K562 (cell line): ENCODE measurements around the gene MATK. TPM values are rescaled to one million over a fixed set of nuclear protein-coding genes. Genes with fewer than 3 reads are reported as not detected.
A peak's percentile ranks its signal among the peaks of the same experiment; 100 is the strongest.

Experiments used
- ASH1L ChIP-seq: fragments of 450-650 bp; IDR thresholded peaks from 2 replicates; pipeline ENCODE4 v1.6.1; 2018; ENCODE audit warnings: borderline replicate concordance, mild to moderate bottlenecking, low read depth; ENCODE audit not compliant: partially characterized antibody
- ATF7 ChIP-seq: fragments of 450-650 bp; IDR thresholded peaks from 2 replicates; pipeline ENCODE4 v1.7.1; 2014; ENCODE audit warnings: mild to moderate bottlenecking, moderate library complexity
- BCOR ChIP-seq: fragments of 450-650 bp; IDR thresholded peaks from 2 replicates; pipeline ENCODE4 v1.6.1; 2016
- CREB1 ChIP-seq, 2 experiments: sonication (generic) in 1 of 2; formaldehyde crosslinking in 1 of 2; IDR thresholded peaks; 2 replicates each; pipeline versions ENCODE4 v1.6.1 to v1.8.0; 2012 to 2022; ENCODE audit warnings: inconsistent platforms in 1 of 2, mild to moderate bottlenecking in 1 of 2, missing genetic modification reagents in 1 of 2, moderate library complexity in 1 of 2
- CREM ChIP-seq: IDR thresholded peaks from 2 replicates; pipeline ENCODE4 v1.6.1; 2014; ENCODE audit warnings: antibody characterized with exemption, low read depth
- DMBX1 ChIP-seq: fragments of 250-450 bp; sonication (Bioruptor Pico); IDR thresholded peaks from 2 replicates; pipeline ENCODE4 v1.8.0; 2022; ENCODE audit warnings: inconsistent platforms, mild to moderate bottlenecking, moderate library complexity, borderline replicate concordance
- EP400 ChIP-seq: fragments of 450-650 bp; IDR thresholded peaks from 2 replicates; pipeline ENCODE4 v1.6.1; 2017; ENCODE audit warnings: antibody characterized with exemption, mild to moderate bottlenecking, moderate library complexity
- FOXP1 ChIP-seq: sonication (generic); formaldehyde crosslinking; IDR thresholded peaks from 2 replicates; pipeline ENCODE4 v1.8.0; 2022; ENCODE audit warnings: mild to moderate bottlenecking, missing genetic modification reagents
- HDAC6 ChIP-seq: IDR thresholded peaks from 2 replicates; pipeline ENCODE4 v1.6.1; 2012; ENCODE audit warnings: low read depth, mild to moderate bottlenecking, control low read depth, inconsistent platforms, low read length, moderate library complexity
- KLF1 ChIP-seq: fragments of 450-650 bp; IDR thresholded peaks from 2 replicates; pipeline ENCODE4 v1.6.1; 2016; ENCODE audit warnings: missing genetic modification characterization, missing compliant biosample characterization
- KLF6 ChIP-seq: fragments of 250-450 bp; sonication (Bioruptor Pico); IDR thresholded peaks from 2 replicates; pipeline ENCODE4 v1.4.0; 2020; ENCODE audit warnings: mild to moderate bottlenecking, moderate library complexity, borderline replicate concordance
- L3MBTL2 ChIP-seq: fragments of 450-650 bp; IDR thresholded peaks from 2 replicates; pipeline ENCODE4 v1.6.1; 2016; ENCODE audit warnings: mild to moderate bottlenecking, moderate library complexity
- MAFF ChIP-seq: IDR thresholded peaks from 2 replicates; pipeline ENCODE4 v1.6.1; 2012; ENCODE audit warnings: low read length, improper control_type of control experiment
- MBD2 ChIP-seq: sonication (generic); IDR thresholded peaks from 2 replicates; pipeline ENCODE4 v1.6.1; 2016; ENCODE audit warnings: low read depth, borderline replicate concordance
- MEF2A ChIP-seq: IDR thresholded peaks from 2 replicates; pipeline ENCODE4 v1.6.1; 2011; ENCODE audit warnings: low read depth, mild to moderate bottlenecking, low read length, moderate library complexity; ENCODE audit not compliant: control insufficient read depth
- MTA3 ChIP-seq: fragments of 450-650 bp; formaldehyde crosslinking; IDR thresholded peaks from 2 replicates; pipeline ENCODE4 v1.6.1; 2017; ENCODE audit warnings: mild to moderate bottlenecking, borderline replicate concordance
- NCOA1 ChIP-seq: fragments of 450-650 bp; IDR thresholded peaks from 2 replicates; pipeline ENCODE4 v1.6.1; 2016; ENCODE audit warnings: low read depth
- NR1H2 ChIP-seq: sonication (generic); formaldehyde crosslinking; IDR thresholded peaks from 2 replicates; pipeline ENCODE4 v1.4.0; 2020; ENCODE audit warnings: mild to moderate bottlenecking, missing genetic modification reagents
- NRF1 ChIP-seq, 2 experiments: fragments of 450-650 bp; IDR thresholded peaks in 1 of 2; conservative IDR thresholded peaks in 1 of 2; 2 replicates each; pipeline ENCODE4 v1.6.1; 2014; ENCODE audit warnings: mild to moderate bottlenecking in 2 of 2
- POLR2G ChIP-seq: fragments of 200-400 bp; formaldehyde crosslinking; IDR thresholded peaks from 2 replicates; pipeline ENCODE4 v1.6.1; 2017; ENCODE audit warnings: low read depth, mild to moderate bottlenecking, antibody characterized with exemption, low read length, moderate library complexity
- POLR3G ChIP-seq: IDR thresholded peaks from 2 replicates; pipeline ENCODE4 v1.6.1; 2011; ENCODE audit not compliant: insufficient read length, insufficient replicate concordance; ENCODE audit errors: extremely low read depth
- PREB ChIP-seq: sonication (generic); formaldehyde crosslinking; IDR thresholded peaks from 2 replicates; pipeline ENCODE4 v1.8.1; 2023; ENCODE audit warnings: mild to moderate bottlenecking, missing genetic modification reagents
- RBM25 ChIP-seq: fragments of 200-400 bp; formaldehyde crosslinking; IDR thresholded peaks from 2 replicates; pipeline ENCODE4 v1.6.1; 2018; ENCODE audit warnings: low read length, low read depth, moderate library complexity; ENCODE audit not compliant: severe bottlenecking
- TARDBP ChIP-seq: fragments of 450-650 bp; IDR thresholded peaks from 2 replicates; pipeline ENCODE4 v1.6.1; 2016
- TEAD1 ChIP-seq, 2 experiments: fragments of 450-650 bp in 1 of 2; sonication (generic) in 1 of 2; formaldehyde crosslinking; IDR thresholded peaks; 2 replicates each; pipeline versions ENCODE4 v1.4.0 to v1.8.0; 2020 to 2022; ENCODE audit warnings: mild to moderate bottlenecking in 2 of 2, missing genetic modification reagents in 1 of 2
- TRIM24 ChIP-seq, 2 experiments: fragments of 450-650 bp; IDR thresholded peaks; 2 replicates each; pipeline ENCODE4 v1.6.1; 2016
- XRCC5 ChIP-seq: fragments of 200-400 bp; formaldehyde crosslinking; IDR thresholded peaks from 2 replicates; pipeline ENCODE4 v1.6.1; 2017; ENCODE audit warnings: low read depth, mild to moderate bottlenecking, low read length
- ZNF146 ChIP-seq: IDR thresholded peaks from one replicate; pipeline ENCODE4 v1.6.1; 2018; ENCODE audit warnings: missing compliant biosample characterization; ENCODE audit not compliant: unreplicated experiment
- ZNF57 ChIP-seq: fragments of 450-650 bp; formaldehyde crosslinking; IDR thresholded peaks from 2 replicates; pipeline ENCODE4 v1.4.0; 2020; ENCODE audit warnings: mild to moderate bottlenecking, moderate library complexity
- ZNF695 ChIP-seq: fragments of 450-650 bp; formaldehyde crosslinking; IDR thresholded peaks from 2 replicates; pipeline ENCODE4 v1.4.0; 2020; ENCODE audit warnings: mild to moderate bottlenecking, moderate library complexity
- ZNF780A ChIP-seq: fragments of 250-450 bp; sonication (Bioruptor Pico); IDR thresholded peaks from 2 replicates; pipeline ENCODE4 v1.5.0; 2021; ENCODE audit warnings: mild to moderate bottlenecking
- polyA plus RNA-seq, 8 experiments: library from polyadenylated mRNA; depleted of rRNA in 4 of 8; stranded (reverse) in 5 of 8; unstranded in 3 of 8; fragments of >200 nt; fragmentation: Nextera tagmentation in 2 of 8; fragmentation: Illumina TruSeq in 1 of 8; extraction: Ambion mirVana in 2 of 8; extraction: Trizol in 1 of 8; gene quantifications; 2 replicates each; pipeline versions ENCODE4 v1.2.1 to v1.2.3, GENCODE V29; 2011 to 2014; ENCODE audit warnings: inconsistent platforms in 1 of 8, missing spikeins in 1 of 8
- total RNA-seq, 7 experiments: library from RNA; depleted of rRNA in 6 of 7; stranded (reverse); fragments of >200 nt in 6 of 7; fragmentation: Illumina TruSeq in 2 of 7; extraction: Trizol in 2 of 7; gene quantifications; 2 replicates each; pipeline versions ENCODE4 v1.2.1 to v1.2.3, GENCODE V29; 2011 to 2021; ENCODE audit warnings: low replicate concordance in 1 of 7

MATK gene
- total and polyA plus RNA-seq, 9 of the 15 experiments (the other 6 are each of a cell fraction or from before 2014, with no cell fraction given), result 0.08 to 41.5 (median 21.4) TPM

GRCh38 chr19:3762501-3763459 lies 23.4 kb downstream of the MATK start, which contains the start of gene MRPL54 (continued):
- no peak for TF ChIP-seq PREB (CRISPR knock-in tag)
- TF ChIP-seq CREB1 (IDR thresholded peaks at IDR 0.05), result peak; percentile 95
- peak; percentile 91 for TF ChIP-seq CREB1 (CRISPR knock-in tag; IDR thresholded peaks at IDR 0.05)
- no peak for TF ChIP-seq FOXP1
- no peak for TF ChIP-seq ZNF57 (CRISPR knock-in tag)
- TF ChIP-seq BCOR, result peak; percentile 45; the same call in 1 of the 2 replicates
- TF ChIP-seq TARDBP, result peak; percentile 82; the same call in 1 of the 2 replicates
- TF ChIP-seq ASH1L, result peak; percentile 40
- TF ChIP-seq MAFF, result no peak
- peak; percentile 55; the same call in 1 of the 2 replicates for TF ChIP-seq DMBX1
- peak; percentile 99 for TF ChIP-seq ATF7
- TF ChIP-seq L3MBTL2, result peak; percentile 54
- peak; percentile 93 for TF ChIP-seq POLR2G
- TF ChIP-seq NCOA1, result peak; percentile 74; the same call in 1 of the 2 replicates
- TF ChIP-seq KLF6 (CRISPR knock-in tag), result peak; percentile 40; the same call in 1 of the 2 replicates
- TF ChIP-seq MTA3, result peak; percentile 77; the same call in 1 of the 2 replicates
- TF ChIP-seq MEF2A, result no peak
- TF ChIP-seq NR1H2 (CRISPR knock-in tag), result no peak
- TF ChIP-seq RBM25, result peak; percentile 47
- TF ChIP-seq NRF1 (conservative IDR thresholded peaks at IDR 0.05 in 1 of 2, IDR thresholded peaks at IDR 0.05 in 1 of 2), result peak; percentile 100
- TF ChIP-seq TEAD1 (CRISPR knock-in tag; IDR thresholded peaks at IDR 0.05), result peak in 1 of 2 experiments; percentile 59; a peak in 3 of 4 replicates
- TF ChIP-seq HDAC6, result no peak
- TF ChIP-seq TRIM24 (IDR thresholded peaks at IDR 0.05), result no peak
- TF ChIP-seq MBD2, result peak; percentile 69
- TF ChIP-seq ZNF695 (CRISPR knock-in tag), result no peak
- TF ChIP-seq ZNF146 (CRISPR knock-in tag), result no peak
- peak; percentile 98 for TF ChIP-seq CREM
- TF ChIP-seq POLR3G, result no peak
- TF ChIP-seq ZNF780A (CRISPR knock-in tag), result no peak
- TF ChIP-seq KLF1 (tag), result 0 out of 2 replicates have a peak, but pooled peaks have one; percentile 21
- peak; percentile 99 for TF ChIP-seq EP400
- no peak for TF ChIP-seq XRCC5
